Chondrocyte (in vitro differentiated cells): ENCODE results near the gene SLC41A1. TPM values are rescaled to one million over a fixed set of nuclear protein-coding genes. Genes with fewer than 3 reads are reported as not detected.

Experiments
- DNase-seq: peaks from one replicate; pipeline ENCODE4 v3.0.0; 2021; ENCODE audit warnings: mixed read lengths, low spot score
- H3K27ac Mint-ChIP-seq: one replicate; pipeline ENCODE4 v1.8.0; 2021; ENCODE audit warnings: mild to moderate bottlenecking, moderate library complexity, mixed read lengths; ENCODE audit not compliant: unreplicated experiment
- H3K27me3 Mint-ChIP-seq: 2 replicates; pipeline ENCODE4 v1.8.0; 2021; ENCODE audit warnings: low read depth, mixed read lengths
- H3K36me3 Mint-ChIP-seq: 2 replicates; pipeline ENCODE4 v1.8.0; 2021; ENCODE audit warnings: low read depth, mixed read lengths
- H3K4me1 Mint-ChIP-seq: 2 replicates; pipeline ENCODE4 v1.8.0; 2021; ENCODE audit warnings: low read depth, mild to moderate bottlenecking, mixed read lengths
- H3K4me3 Mint-ChIP-seq: one replicate; pipeline ENCODE4 v1.8.0; 2021; ENCODE audit warnings: mild to moderate bottlenecking, moderate library complexity, mixed read lengths; ENCODE audit not compliant: unreplicated experiment
- H3K9me3 Mint-ChIP-seq: 2 replicates; pipeline ENCODE4 v1.8.0; 2021; ENCODE audit warnings: low read depth, mixed read lengths
- total RNA-seq: library from RNA; stranded (reverse); gene quantifications from 3 replicates; pipeline ENCODE4 v1.2.1, GENCODE V29; 2021
- TF ChIP-seq, protein P1 (sequence below): fragments of 200-600 bp; sonication (generic); IDR thresholded peaks from 2 replicates; pipeline ENCODE4 v1.5.0; 2021; ENCODE audit warnings: antibody characterized with exemption, mild to moderate bottlenecking, moderate library complexity

Gene SLC41A1
- total RNA-seq, 1 donor from 2014 or later, result 23.5 TPM

DNA sequence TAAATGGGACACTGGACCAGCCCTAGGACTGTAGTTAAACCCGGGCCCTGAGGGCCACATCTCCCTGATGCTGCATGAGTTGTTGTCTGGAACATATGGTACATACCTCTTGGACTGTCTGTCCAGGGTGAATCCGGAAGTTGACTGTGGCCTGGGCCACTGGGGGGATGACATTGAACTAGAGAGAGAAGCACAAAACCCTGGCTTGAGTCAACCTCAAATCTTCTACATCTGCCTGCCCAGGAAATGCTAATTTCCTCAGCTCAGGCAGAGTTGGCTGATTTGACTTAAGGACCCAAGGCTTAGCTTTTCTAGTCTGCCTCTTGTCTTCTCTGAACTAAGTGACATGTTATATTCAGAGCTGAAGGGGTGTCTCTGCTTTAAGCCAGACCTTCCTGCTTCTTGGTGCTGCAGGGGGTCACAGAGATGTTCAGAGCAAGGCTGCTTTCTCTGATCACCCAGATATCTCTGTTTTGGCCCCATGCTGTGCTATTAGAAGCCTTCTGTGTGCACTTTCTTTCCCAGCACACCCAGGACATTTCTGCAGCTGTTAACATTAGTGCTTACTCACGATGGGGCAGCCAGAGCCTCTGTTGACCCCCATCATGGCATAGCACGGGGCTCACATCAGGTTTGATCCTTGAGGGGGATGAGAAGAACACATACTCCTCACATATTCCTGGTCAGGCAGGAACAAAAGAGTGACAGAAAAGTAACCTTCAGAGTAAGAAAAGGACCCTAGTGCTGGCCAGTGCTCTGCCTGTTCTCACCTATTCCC is 27.3 kb upstream of the SLC41A1 start:
- DNase-seq, result no peak
- peaks cover 13% of the 10 kb centered on the region for H3K4me1 Mint-ChIP-seq
- no peaks in the 10 kb centered on the region for H3K36me3 Mint-ChIP-seq
- H3K9me3 Mint-ChIP-seq, result no peaks in the 10 kb centered on the region
- no peak overlapping the region for H3K4me3 Mint-ChIP-seq
- H3K27ac Mint-ChIP-seq, result no peak overlapping the region
- TF ChIP-seq, protein P1, sequence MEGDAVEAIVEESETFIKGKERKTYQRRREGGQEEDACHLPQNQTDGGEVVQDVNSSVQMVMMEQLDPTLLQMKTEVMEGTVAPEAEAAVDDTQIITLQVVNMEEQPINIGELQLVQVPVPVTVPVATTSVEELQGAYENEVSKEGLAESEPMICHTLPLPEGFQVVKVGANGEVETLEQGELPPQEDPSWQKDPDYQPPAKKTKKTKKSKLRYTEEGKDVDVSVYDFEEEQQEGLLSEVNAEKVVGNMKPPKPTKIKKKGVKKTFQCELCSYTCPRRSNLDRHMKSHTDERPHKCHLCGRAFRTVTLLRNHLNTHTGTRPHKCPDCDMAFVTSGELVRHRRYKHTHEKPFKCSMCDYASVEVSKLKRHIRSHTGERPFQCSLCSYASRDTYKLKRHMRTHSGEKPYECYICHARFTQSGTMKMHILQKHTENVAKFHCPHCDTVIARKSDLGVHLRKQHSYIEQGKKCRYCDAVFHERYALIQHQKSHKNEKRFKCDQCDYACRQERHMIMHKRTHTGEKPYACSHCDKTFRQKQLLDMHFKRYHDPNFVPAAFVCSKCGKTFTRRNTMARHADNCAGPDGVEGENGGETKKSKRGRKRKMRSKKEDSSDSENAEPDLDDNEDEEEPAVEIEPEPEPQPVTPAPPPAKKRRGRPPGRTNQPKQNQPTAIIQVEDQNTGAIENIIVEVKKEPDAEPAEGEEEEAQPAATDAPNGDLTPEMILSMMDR, result no peak
- H3K27me3 Mint-ChIP-seq, result no peaks in the 10 kb centered on the region

GRCh38 chr1:205837382-205837970 is 24.5 kb upstream of the SLC41A1 start:
- no peak for DNase-seq
- H3K36me3 Mint-ChIP-seq, result no peaks in the 10 kb centered on the region
- H3K9me3 Mint-ChIP-seq, result no peaks in the 10 kb centered on the region
- H3K27ac Mint-ChIP-seq, result no peak overlapping the region
- H3K4me1 Mint-ChIP-seq, result peaks cover 13% of the 10 kb centered on the region
- TF ChIP-seq, protein P1, result no peak
- H3K4me3 Mint-ChIP-seq, result no peak overlapping the region
- H3K27me3 Mint-ChIP-seq, result no peaks in the 10 kb centered on the region

DNA sequence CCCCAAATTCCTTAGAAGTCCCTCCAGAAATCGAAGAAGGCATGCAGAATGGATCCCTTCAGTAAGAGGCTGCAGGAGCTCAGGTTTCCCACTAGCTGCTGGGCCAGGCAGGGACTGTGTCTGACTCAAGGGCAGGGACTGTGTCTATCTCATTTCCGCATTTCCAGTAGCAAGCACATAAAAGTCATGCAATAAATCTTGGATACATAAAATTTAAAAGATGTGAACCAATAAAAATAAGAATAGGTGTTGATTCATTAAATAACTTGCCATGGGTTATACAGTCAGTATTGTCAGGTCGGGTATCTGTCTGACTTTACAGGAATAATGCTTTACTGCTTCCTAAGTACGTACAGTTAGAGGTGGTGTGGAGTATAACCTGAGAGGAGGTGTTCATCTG is 21.8 kb upstream of the SLC41A1 start:
- Mint-ChIP-seq H3K4me3 (no peak overlapping the region), H3K9me3 (no peaks in the 10 kb centered on the region), H3K27me3 (no peaks in the 10 kb centered on the region), H3K27ac (no peak overlapping the region), H3K36me3 (no peaks in the 10 kb centered on the region), H3K4me1 (peaks cover 13% of the 10 kb centered on the region)
- DNase-seq, result no peak
- TF ChIP-seq, protein P1, result no peak

GRCh38 chr1:205832326-205832751 is 19.3 kb upstream of the SLC41A1 start:
- Mint-ChIP-seq H3K36me3 (no peaks in the 10 kb centered on the region), H3K27me3 (no peaks in the 10 kb centered on the region), H3K9me3 (no peaks in the 10 kb centered on the region), H3K4me1 (peaks cover under 1% of the 10 kb centered on the region), H3K27ac (no peak overlapping the region), H3K4me3 (no peak overlapping the region)
- TF ChIP-seq, protein P1, result no peak
- no peak for DNase-seq

DNA sequence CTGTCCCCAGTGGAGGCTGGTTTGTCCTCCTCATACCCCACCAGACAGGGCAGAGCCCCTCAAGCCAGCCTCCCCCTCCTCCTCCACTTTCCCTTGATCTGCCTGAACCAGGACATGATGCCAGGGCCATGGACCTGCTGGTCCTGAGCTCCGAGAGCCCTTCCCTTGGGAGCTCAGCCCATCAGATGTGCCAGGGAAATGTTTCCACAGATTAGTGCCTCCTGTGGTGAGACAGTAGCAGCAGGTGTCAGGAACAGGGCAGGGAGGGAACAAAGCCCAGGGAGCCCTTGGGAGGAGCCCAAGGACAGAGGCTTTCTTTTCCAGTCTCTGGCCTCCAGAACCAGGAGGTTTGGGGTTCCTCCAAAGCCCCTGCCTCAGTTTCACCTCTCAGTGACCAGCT is 14.6 kb upstream of the SLC41A1 start:
- Mint-ChIP-seq H3K9me3 (peaks cover 10% of the 10 kb centered on the region), H3K4me1 (peaks cover 4% of the 10 kb centered on the region), H3K36me3 (peaks cover 1% of the 10 kb centered on the region), H3K4me3 (no peak overlapping the region), H3K27me3 (no peaks in the 10 kb centered on the region), H3K27ac (no peak overlapping the region)
- no peak for DNase-seq
- TF ChIP-seq, protein P1, result no peak
